ENCODE measurements around the gene NAA80. TPM values are rescaled to one million over a fixed set of nuclear protein-coding genes. Genes with fewer than 3 reads are reported as not detected.
"Not testable (repeated sequence)": the region's sequence is repeated elsewhere in the genome, so short reads cannot be mapped to it uniquely, and the experiment has no call there.

Gene NAA80
- total RNA-seq, 1 experiment from 2014 or later = 5.3 TPM

DNA sequence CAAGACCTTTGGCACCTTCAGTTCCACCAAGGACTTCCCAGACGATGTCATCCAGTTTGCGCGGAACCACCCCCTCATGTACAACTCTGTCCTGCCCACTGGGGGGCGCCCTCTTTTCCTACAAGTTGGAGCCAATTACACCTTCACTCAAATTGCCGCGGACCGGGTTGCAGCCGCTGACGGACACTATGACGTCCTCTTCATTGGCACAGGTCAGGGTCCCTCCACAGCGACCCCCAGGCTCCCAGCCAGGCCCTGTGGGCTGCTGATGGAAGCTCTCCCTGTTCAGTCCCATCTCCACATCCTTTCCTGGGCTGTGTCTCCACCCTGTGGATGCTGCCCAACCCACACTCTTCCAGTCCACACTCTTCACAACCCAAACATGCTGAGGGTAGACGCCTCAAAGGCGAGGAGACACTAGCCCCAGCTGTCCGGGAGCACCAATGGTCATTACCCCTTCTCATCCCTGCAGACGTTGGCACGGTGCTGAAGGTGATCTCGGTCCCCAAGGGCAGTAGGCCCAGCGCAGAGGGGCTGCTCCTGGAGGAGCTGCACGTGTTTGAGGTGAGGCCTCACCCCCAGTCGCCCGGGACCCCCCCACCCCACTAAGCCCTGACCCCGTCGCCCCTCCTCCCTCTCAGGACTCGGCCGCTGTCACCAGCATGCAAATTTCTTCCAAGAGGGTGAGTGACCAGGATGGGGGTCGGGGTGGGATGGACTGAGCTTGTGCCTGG, 24.7 kb downstream of the NAA80 start:
- POLR2A ChIA-PET (ENCODE audit: low non-redundant PET) = no interaction called here
- no peak overlapping the region for H3K27ac ChIP-seq (ENCODE audit: low read depth, low read length, poor library complexity, severe bottlenecking)

DNA sequence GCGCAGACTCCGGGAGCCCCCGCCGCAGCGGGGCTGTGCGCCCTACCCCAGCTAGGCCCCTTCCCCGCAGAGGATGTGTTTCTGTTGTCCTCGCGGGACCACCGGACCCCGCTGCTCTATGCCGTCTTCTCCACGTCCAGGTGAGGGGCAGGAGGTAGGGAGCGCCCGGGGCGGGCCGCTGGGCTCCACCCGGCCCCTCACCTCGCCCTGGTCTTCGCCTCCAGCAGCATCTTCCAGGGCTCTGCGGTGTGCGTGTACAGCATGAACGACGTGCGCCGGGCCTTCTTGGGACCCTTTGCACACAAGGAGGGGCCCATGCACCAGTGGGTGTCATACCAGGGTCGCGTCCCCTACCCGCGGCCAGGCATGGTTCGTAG, 25.5 kb downstream of the NAA80 start:
- TF ChIP-seq, protein P1, sequence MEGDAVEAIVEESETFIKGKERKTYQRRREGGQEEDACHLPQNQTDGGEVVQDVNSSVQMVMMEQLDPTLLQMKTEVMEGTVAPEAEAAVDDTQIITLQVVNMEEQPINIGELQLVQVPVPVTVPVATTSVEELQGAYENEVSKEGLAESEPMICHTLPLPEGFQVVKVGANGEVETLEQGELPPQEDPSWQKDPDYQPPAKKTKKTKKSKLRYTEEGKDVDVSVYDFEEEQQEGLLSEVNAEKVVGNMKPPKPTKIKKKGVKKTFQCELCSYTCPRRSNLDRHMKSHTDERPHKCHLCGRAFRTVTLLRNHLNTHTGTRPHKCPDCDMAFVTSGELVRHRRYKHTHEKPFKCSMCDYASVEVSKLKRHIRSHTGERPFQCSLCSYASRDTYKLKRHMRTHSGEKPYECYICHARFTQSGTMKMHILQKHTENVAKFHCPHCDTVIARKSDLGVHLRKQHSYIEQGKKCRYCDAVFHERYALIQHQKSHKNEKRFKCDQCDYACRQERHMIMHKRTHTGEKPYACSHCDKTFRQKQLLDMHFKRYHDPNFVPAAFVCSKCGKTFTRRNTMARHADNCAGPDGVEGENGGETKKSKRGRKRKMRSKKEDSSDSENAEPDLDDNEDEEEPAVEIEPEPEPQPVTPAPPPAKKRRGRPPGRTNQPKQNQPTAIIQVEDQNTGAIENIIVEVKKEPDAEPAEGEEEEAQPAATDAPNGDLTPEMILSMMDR (conservative IDR thresholded peaks at IDR 0.05; ENCODE audit: low read depth, low read length) = no peak
- TF ChIP-seq EZH2 (IDR thresholded peaks at IDR 0.05; ENCODE audit: borderline replicate concordance, low read depth, low read length, poor library complexity, severe bottlenecking) = no peak
- intact Hi-C loops (cut with micrococcal nuclease; ENCODE audit: unreplicated experiment) = loop anchor here (1.0 kb wide), 2 partner anchors 46 to 81 kb away; no protein-coding TSS in a partner anchor
- ChIA-PET CTCF (interaction anchor here (0.6 kb wide), 1 partner anchor 340 kb away, joined by 3 read pairs; no protein-coding TSS in a partner anchor), POLR2A (ENCODE audit: low non-redundant PET) (no interaction called here)
- H3K27me3 ChIP-seq (replicated peaks; ENCODE audit: insufficient read depth, low read depth, low read length, poor library complexity) = peaks cover 4% of the 10 kb centered on the region
- no TSS peak for BruUV-seq (replicated peaks)
- no peaks in the 10 kb centered on the region for H3K36me3 ChIP-seq (ENCODE audit: insufficient read depth, low read length, poor library complexity, severe bottlenecking)
- H3K4me1 ChIP-seq (ENCODE audit: insufficient read depth, low read length, poor library complexity, severe bottlenecking) = no peaks in the 10 kb centered on the region
- no peak for DNase-seq (ENCODE audit: low spot score)
- no peaks in the 10 kb centered on the region for H3K9me3 ChIP-seq (ENCODE audit: low read depth, low read length, poor library complexity, severe bottlenecking)
- no peak overlapping the region for H3K4me3 ChIP-seq (ENCODE audit: low read depth, low read length, poor library complexity, severe bottlenecking)
- H3K27ac ChIP-seq (ENCODE audit: low read depth, low read length, poor library complexity, severe bottlenecking) = no peak overlapping the region

More for the DNA sequence above, 24.7 kb downstream of the NAA80 start:
- intact Hi-C loops (cut with micrococcal nuclease; ENCODE audit: unreplicated experiment) = no loop called here
- TF ChIP-seq EZH2 (IDR thresholded peaks at IDR 0.05; ENCODE audit: borderline replicate concordance, low read depth, low read length, poor library complexity, severe bottlenecking) = no peak
- TF ChIP-seq, protein P1 (conservative IDR thresholded peaks at IDR 0.05; ENCODE audit: low read depth, low read length) = peak; percentile 81
- BruUV-seq (replicated peaks) = no TSS peak
- DNase-seq (ENCODE audit: low spot score) = peak; percentile 60
- Histone ChIP-seq H3K9me3 (ENCODE audit: low read depth, low read length, poor library complexity, severe bottlenecking) (no peaks in the 10 kb centered on the region), H3K27me3 (replicated peaks; ENCODE audit: insufficient read depth, low read depth, low read length, poor library complexity) (peaks cover 4% of the 10 kb centered on the region), H3K36me3 (ENCODE audit: insufficient read depth, low read length, poor library complexity, severe bottlenecking) (no peaks in the 10 kb centered on the region), H3K4me1 (ENCODE audit: insufficient read depth, low read length, poor library complexity, severe bottlenecking) (no peaks in the 10 kb centered on the region), H3K4me3 (ENCODE audit: low read depth, low read length, poor library complexity, severe bottlenecking) (no peak overlapping the region)
- CTCF ChIA-PET = interaction anchor here (0.6 to 0.7 kb wide), 2 partner anchors 127 to 1319 kb away, joined by 7 to 8 read pairs; no protein-coding TSS in a partner anchor

DNA sequence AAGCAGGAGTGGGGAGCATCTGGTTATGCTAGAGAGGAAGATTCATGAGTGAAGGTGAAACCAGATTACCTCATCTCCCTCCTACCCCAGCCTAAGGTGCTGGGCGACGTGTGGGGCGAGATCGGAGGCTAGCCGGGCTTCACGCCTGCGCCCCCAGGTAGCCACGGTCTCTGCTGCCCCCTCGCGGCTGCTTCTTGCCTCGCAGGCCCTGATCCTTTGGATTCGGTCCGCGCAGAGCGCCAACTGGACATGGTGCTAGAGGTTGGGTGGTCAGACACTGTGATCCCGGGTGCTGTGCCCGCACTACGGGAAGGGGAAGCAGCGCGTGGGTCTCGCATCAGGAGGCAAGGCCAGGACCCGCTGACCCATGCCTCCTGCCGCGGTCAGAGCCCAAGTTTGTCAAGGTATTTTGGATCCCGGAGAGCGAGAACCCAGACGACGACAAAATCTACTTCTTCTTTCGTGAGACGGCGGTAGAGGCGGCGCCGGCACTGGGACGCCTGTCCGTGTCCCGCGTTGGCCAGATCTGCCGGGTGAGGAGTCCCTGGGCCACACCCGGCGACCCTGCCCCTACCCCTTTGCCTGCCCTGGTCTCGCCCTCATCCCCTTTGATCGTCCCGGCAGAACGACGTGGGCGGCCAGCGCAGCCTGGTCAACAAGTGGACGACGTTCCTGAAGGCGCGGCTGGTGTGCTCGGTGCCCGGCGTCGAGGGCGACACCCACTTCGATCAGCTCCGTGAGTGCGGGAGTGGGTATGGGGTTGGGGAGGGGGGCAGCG, 26.1 kb downstream of the NAA80 start:
- ChIA-PET POLR2A (ENCODE audit: low non-redundant PET) (no interaction called here), CTCF (interaction anchor here (0.6 kb wide), 1 partner anchor 341 kb away, joined by 3 read pairs; no protein-coding TSS in a partner anchor)
- H3K27ac ChIP-seq (ENCODE audit: low read depth, low read length, poor library complexity, severe bottlenecking) = no peak overlapping the region

DNA sequence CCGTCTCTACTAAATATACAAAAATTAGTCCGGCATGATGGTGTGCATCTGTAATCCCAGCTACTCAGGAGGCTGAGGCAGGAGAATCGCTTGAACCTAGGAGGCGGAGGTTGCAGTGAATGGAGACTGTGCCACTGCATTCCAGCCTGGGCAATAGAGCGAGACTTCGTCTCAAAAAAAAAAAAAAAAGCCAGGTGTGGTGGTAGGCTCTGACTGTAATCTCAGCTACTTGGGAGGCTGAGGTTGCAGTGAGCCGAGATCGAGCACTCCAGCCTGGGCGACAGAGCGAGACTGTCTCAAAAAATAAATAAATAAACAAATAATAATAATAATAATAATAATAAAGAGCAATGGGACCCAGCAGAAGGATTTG, 26.7 kb downstream of the NAA80 start:
- DNase-seq (ENCODE audit: low spot score); H3K36me3 ChIP-seq (ENCODE audit: insufficient read depth, low read length, poor library complexity, severe bottlenecking); POLR2A ChIA-PET (ENCODE audit: low non-redundant PET); intact Hi-C loops (cut with micrococcal nuclease; ENCODE audit: unreplicated experiment); H3K4me3 ChIP-seq (ENCODE audit: low read depth, low read length, poor library complexity, severe bottlenecking); BruUV-seq (replicated peaks); H3K27me3 ChIP-seq (replicated peaks; ENCODE audit: insufficient read depth, low read depth, low read length, poor library complexity); H3K4me1 ChIP-seq (ENCODE audit: insufficient read depth, low read length, poor library complexity, severe bottlenecking); H3K27ac ChIP-seq (ENCODE audit: low read depth, low read length, poor library complexity, severe bottlenecking); H3K9me3 ChIP-seq (ENCODE audit: low read depth, low read length, poor library complexity, severe bottlenecking); CTCF ChIA-PET: not testable (repeated sequence)

More for the DNA sequence above, 26.1 kb downstream of the NAA80 start:
- Histone ChIP-seq H3K4me3 (ENCODE audit: low read depth, low read length, poor library complexity, severe bottlenecking) (peak overlapping the region; percentile 25), H3K9me3 (ENCODE audit: low read depth, low read length, poor library complexity, severe bottlenecking) (no peaks in the 10 kb centered on the region), H3K4me1 (ENCODE audit: insufficient read depth, low read length, poor library complexity, severe bottlenecking) (no peaks in the 10 kb centered on the region), H3K27me3 (replicated peaks; ENCODE audit: insufficient read depth, low read depth, low read length, poor library complexity) (peaks cover 4% of the 10 kb centered on the region), H3K36me3 (ENCODE audit: insufficient read depth, low read length, poor library complexity, severe bottlenecking) (no peaks in the 10 kb centered on the region)
- DNase-seq (ENCODE audit: low spot score) = peak; percentile 59
- BruUV-seq (replicated peaks) = no TSS peak
- intact Hi-C loops (cut with micrococcal nuclease; ENCODE audit: unreplicated experiment) = loop anchor here (1.0 kb wide), 2 partner anchors 46 to 81 kb away; no protein-coding TSS in a partner anchor
- no peak for TF ChIP-seq EZH2 (IDR thresholded peaks at IDR 0.05; ENCODE audit: borderline replicate concordance, low read depth, low read length, poor library complexity, severe bottlenecking)
- TF ChIP-seq, protein P1 (conservative IDR thresholded peaks at IDR 0.05; ENCODE audit: low read depth, low read length) = peak; percentile 82

All from A673 (cell line).